Activated CD8-positive, alpha-beta memory T cell treated with anti-CD3 and anti-CD28 coated beads, Interleukin-2, amount 50 U/mL, for 1 hour (primary cell): Measurements from ENCODE around the gene LRIT3.

ENCODE experiments used
- DNase-seq: peaks from one replicate; pipeline ENCODE4 v3.0.0-alpha.2; 2020; ENCODE audit errors: extremely low read depth

The LRIT3 gene

GRCh38 chr4:109902559-109903251 is 54.8 kb downstream of the LRIT3 start:
- DNase-seq: no peak

- DNase-seq: no peak
These were observed 60.8 kb downstream of the LRIT3 start for GRCh38 chr4:109908731-109909130.

GRCh38 chr4:109910256-109910655 is 62.3 kb downstream of the LRIT3 start:
- no peak for DNase-seq

GRCh38 chr4:109912706-109913595 is 65.0 kb downstream of the LRIT3 start, which contains the start of gene EGF:
EGF (plus strand) TSS chr4:109912883; CDS start chr4:109913336, 453 bp downstream.
- DNase-seq: no peak

- no peak for DNase-seq
These were observed 65.8 kb downstream of the LRIT3 start for GRCh38 chr4:109913596-109914241.

- DNase-seq: no peak
These were observed 66.4 kb downstream of the LRIT3 start for GRCh38 chr4:109914322-109914721.

- no peak for DNase-seq
These were observed 67.6 kb downstream of the LRIT3 start for GRCh38 chr4:109915385-109916026.

GRCh38 chr4:109916027-109916409 is 68.1 kb downstream of the LRIT3 start:
- DNase-seq: no peak

GRCh38 chr4:109921384-109921808 is 73.5 kb downstream of the LRIT3 start:
- DNase-seq: no peak
